K562 (cell line): ENCODE measurements around the gene TUBB6. TPM values are rescaled to one million over a fixed set of nuclear protein-coding genes. Genes with fewer than 3 reads are reported as not detected.

ENCODE experiments used
- ATF6 ChIP-seq: sonication (generic); formaldehyde crosslinking; IDR thresholded peaks from 2 replicates; pipeline ENCODE4 v1.4.0; 2020; ENCODE audit warnings: mild to moderate bottlenecking, missing genetic modification reagents
- BCOR ChIP-seq: fragments of 450-650 bp; IDR thresholded peaks from 2 replicates; pipeline ENCODE4 v1.6.1; 2016
- GABPB2 ChIP-seq: fragments of 250-450 bp; sonication (Bioruptor Pico); conservative IDR thresholded peaks from 2 replicates; pipeline ENCODE4 v1.5.1; 2021; ENCODE audit warnings: mild to moderate bottlenecking
- HMGN3 ChIP-seq: IDR thresholded peaks from 2 replicates; pipeline ENCODE4 v1.6.1; 2011; ENCODE audit warnings: borderline replicate concordance, low read depth, mild to moderate bottlenecking, mixed read lengths, low read length; ENCODE audit not compliant: insufficient read length; ENCODE audit errors: extremely low read depth
- HNRNPL ChIP-seq: fragments of 200-400 bp; formaldehyde crosslinking; IDR thresholded peaks from 2 replicates; pipeline ENCODE4 v1.6.1; 2017; ENCODE audit warnings: low read depth, mild to moderate bottlenecking, low read length
- MCM5 ChIP-seq: fragments of 450-650 bp; IDR thresholded peaks from 2 replicates; pipeline ENCODE4 v1.6.1; 2016; ENCODE audit warnings: low read depth
- MTA2 ChIP-seq: fragments of 450-650 bp; IDR thresholded peaks from 2 replicates; pipeline ENCODE4 v1.6.1; 2016; ENCODE audit warnings: low read depth
- NONO ChIP-seq, 2 experiments: fragments of 200-400 bp in 1 of 2; fragments of 450-650 bp in 1 of 2; formaldehyde crosslinking in 1 of 2; IDR thresholded peaks; 2 replicates each; pipeline ENCODE4 v1.6.1; 2017; ENCODE audit warnings: low read depth in 2 of 2, mild to moderate bottlenecking in 2 of 2, moderate library complexity in 2 of 2, low read length in 1 of 2
- SAFB2 ChIP-seq: fragments of 200-400 bp; formaldehyde crosslinking; IDR thresholded peaks from 2 replicates; pipeline ENCODE4 v1.6.1; 2018; ENCODE audit warnings: borderline replicate concordance, low read length, low read depth, moderate library complexity; ENCODE audit not compliant: severe bottlenecking
- TRIM28 ChIP-seq: fragments of 450-650 bp; IDR thresholded peaks from 2 replicates; pipeline ENCODE4 v1.6.1; 2017
- ZC3H11A ChIP-seq: IDR thresholded peaks from 2 replicates; pipeline ENCODE4 v1.6.1; 2012; ENCODE audit warnings: low read depth, low read length, improper control_type of control experiment
- ZNF316 ChIP-seq: fragments of 450-650 bp; IDR thresholded peaks from 2 replicates; pipeline ENCODE4 v1.6.1; 2016
- ZNF407 ChIP-seq: fragments of 450-650 bp; IDR thresholded peaks from 2 replicates; pipeline ENCODE4 v1.6.1; 2016; ENCODE audit warnings: low read depth
- polyA plus RNA-seq, 8 experiments: library from polyadenylated mRNA; depleted of rRNA in 4 of 8; stranded (reverse) in 5 of 8; unstranded in 3 of 8; fragments of >200 nt; fragmentation: Nextera tagmentation in 2 of 8; fragmentation: Illumina TruSeq in 1 of 8; extraction: Ambion mirVana in 2 of 8; extraction: Trizol in 1 of 8; gene quantifications; 2 replicates each; pipeline versions ENCODE4 v1.2.1 to v1.2.3, GENCODE V29; 2011 to 2014; ENCODE audit warnings: inconsistent platforms in 1 of 8, missing spikeins in 1 of 8
- total RNA-seq, 7 experiments: library from RNA; depleted of rRNA in 6 of 7; stranded (reverse); fragments of >200 nt in 6 of 7; fragmentation: Illumina TruSeq in 2 of 7; extraction: Trizol in 2 of 7; gene quantifications; 2 replicates each; pipeline versions ENCODE4 v1.2.1 to v1.2.3, GENCODE V29; 2011 to 2021; ENCODE audit warnings: low replicate concordance in 1 of 7
- TF ChIP-seq, protein P1 (sequence below): sonication (generic); IDR thresholded peaks from 2 replicates; pipeline ENCODE4 v1.6.1; 2016
- TF ChIP-seq, protein P2 (sequence below): fragments of 250-450 bp; sonication (Bioruptor Pico); IDR thresholded peaks from 2 replicates; pipeline ENCODE4 v1.5.0; 2020; ENCODE audit warnings: mild to moderate bottlenecking, borderline replicate concordance

Gene TUBB6
- total and polyA plus RNA-seq, 9 of the 15 experiments (the other 6 are each of a cell fraction or from before 2014, with no cell fraction given): 43.9 to 404 (median 81.1) TPM

- TF ChIP-seq ZNF407 (no peak), GABPB2 (no peak), HNRNPL (no peak), HMGN3 (no peak), ZC3H11A (no peak), MTA2 (no peak), NONO (IDR thresholded peaks at IDR 0.05; ENCODE audit: low read depth in 2 of 2, low read length in 1 of 2) (no peak), ATF6 (CRISPR knock-in tag) (no peak), TRIM28 (no peak), SAFB2 (no peak), BCOR (no peak; the same call in 1 of the 2 replicates), MCM5 (no peak), ZNF316 (no peak)
- TF ChIP-seq, protein P1, sequence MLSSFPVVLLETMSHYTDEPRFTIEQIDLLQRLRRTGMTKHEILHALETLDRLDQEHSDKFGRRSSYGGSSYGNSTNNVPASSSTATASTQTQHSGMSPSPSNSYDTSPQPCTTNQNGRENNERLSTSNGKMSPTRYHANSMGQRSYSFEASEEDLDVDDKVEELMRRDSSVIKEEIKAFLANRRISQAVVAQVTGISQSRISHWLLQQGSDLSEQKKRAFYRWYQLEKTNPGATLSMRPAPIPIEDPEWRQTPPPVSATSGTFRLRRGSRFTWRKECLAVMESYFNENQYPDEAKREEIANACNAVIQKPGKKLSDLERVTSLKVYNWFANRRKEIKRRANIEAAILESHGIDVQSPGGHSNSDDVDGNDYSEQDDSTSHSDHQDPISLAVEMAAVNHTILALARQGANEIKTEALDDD: no peak
- TF ChIP-seq, protein P2, sequence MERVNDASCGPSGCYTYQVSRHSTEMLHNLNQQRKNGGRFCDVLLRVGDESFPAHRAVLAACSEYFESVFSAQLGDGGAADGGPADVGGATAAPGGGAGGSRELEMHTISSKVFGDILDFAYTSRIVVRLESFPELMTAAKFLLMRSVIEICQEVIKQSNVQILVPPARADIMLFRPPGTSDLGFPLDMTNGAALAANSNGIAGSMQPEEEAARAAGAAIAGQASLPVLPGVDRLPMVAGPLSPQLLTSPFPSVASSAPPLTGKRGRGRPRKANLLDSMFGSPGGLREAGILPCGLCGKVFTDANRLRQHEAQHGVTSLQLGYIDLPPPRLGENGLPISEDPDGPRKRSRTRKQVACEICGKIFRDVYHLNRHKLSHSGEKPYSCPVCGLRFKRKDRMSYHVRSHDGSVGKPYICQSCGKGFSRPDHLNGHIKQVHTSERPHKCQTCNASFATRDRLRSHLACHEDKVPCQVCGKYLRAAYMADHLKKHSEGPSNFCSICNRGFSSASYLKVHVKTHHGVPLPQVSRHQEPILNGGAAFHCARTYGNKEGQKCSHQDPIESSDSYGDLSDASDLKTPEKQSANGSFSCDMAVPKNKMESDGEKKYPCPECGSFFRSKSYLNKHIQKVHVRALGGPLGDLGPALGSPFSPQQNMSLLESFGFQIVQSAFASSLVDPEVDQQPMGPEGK (CRISPR knock-in tag): no peak
Observed at GRCh38 chr18:12287684-12288402, 20.2 kb upstream of the TUBB6 start (continued).
